AG10803 (cell line): Measurements from ENCODE around the gene MDM4.
"Not testable (repeated sequence)": the region's sequence is repeated elsewhere in the genome, so short reads cannot be mapped to it uniquely, and the experiment has no call there.

Experiments used
- DNase-seq: peaks from one replicate; pipeline ENCODE4 v3.0.0; 2010; ENCODE audit warnings: low read depth
- H3K4me3 ChIP-seq: 2 replicates; pipeline ENCODE4 v1.5.1; 2011; ENCODE audit warnings: mild to moderate bottlenecking, low read length, control low read depth
- CTCF ChIP-seq: conservative IDR thresholded peaks from 2 replicates; pipeline ENCODE4 v1.5.1; 2011; ENCODE audit warnings: mild to moderate bottlenecking, low read length, control low read depth, inconsistent platforms

MDM4 gene

DNA sequence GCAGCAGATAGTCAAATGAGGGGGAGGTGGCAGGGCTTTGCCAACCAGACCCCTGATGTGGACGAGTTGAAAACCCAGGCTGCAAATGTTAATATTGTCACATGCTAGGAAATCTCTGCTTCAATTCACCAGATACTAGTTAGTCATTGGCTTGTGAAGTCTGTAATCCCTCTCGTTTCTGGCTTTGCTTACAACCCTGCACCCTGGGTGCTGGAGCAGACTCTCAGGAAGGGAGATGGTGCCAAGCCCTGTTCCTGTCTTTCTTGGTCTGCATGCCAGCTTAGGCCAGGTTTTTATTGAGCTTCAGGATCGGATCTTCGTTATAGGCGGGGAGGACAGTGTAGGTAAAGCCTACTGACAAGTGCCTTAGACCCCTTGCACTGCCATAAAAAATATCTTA, 53.3 kb downstream of the MDM4 start:
- no peak overlapping the region for H3K4me3 ChIP-seq
- TF ChIP-seq CTCF, result no peak
- DNase-seq, result no peak

DNA sequence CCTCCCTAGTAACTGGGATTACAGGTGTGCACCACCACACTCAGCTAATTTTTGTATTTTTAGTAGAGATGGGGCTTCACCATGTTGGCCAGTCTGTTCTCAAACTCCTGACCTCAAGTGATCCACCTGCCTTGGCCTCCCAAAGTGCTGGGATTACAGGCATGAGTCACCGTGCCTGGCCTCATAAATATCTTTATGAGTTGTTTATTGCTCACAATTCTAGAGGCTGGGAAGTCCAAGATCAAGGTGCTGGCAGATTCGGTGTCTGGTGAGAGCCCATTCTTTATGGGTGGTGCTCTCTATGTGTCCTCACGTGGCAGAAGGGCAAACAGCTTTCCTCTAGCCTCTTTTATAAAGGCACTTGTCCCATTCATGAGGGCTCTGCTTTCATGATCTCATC, 53.8 kb downstream of the MDM4 start:
- not testable (repeated sequence) for H3K4me3 ChIP-seq, DNase-seq

GRCh38 chr1:204571128-204571527, 54.9 kb downstream of the MDM4 start:
- no peak for DNase-seq

DNA sequence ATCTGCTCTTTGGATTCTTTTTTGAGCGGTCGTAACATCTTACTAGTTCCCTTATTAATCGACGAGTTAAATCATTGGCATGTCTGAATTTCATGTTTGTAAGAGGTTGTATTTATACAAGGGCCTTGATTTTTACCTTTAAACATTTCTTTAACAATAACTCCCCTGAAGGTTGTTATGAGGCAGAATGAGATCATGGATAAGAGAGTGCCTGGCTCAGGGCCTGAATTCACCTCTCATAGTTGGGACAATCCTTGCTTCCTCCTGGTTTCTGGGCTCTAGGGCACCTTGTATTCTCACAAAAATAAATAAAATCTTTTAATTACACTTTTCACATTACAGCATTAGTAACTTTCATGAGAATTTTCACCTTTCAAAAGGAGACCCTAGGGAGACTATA, 55.4 kb downstream of the MDM4 start:
- no peak for TF ChIP-seq CTCF
- H3K4me3 ChIP-seq, result no peak overlapping the region
- no peak for DNase-seq

More at GRCh38 chr1:204571128-204571527, 54.9 kb downstream of the MDM4 start:
- no peak for TF ChIP-seq CTCF
- no peak overlapping the region for H3K4me3 ChIP-seq

DNA sequence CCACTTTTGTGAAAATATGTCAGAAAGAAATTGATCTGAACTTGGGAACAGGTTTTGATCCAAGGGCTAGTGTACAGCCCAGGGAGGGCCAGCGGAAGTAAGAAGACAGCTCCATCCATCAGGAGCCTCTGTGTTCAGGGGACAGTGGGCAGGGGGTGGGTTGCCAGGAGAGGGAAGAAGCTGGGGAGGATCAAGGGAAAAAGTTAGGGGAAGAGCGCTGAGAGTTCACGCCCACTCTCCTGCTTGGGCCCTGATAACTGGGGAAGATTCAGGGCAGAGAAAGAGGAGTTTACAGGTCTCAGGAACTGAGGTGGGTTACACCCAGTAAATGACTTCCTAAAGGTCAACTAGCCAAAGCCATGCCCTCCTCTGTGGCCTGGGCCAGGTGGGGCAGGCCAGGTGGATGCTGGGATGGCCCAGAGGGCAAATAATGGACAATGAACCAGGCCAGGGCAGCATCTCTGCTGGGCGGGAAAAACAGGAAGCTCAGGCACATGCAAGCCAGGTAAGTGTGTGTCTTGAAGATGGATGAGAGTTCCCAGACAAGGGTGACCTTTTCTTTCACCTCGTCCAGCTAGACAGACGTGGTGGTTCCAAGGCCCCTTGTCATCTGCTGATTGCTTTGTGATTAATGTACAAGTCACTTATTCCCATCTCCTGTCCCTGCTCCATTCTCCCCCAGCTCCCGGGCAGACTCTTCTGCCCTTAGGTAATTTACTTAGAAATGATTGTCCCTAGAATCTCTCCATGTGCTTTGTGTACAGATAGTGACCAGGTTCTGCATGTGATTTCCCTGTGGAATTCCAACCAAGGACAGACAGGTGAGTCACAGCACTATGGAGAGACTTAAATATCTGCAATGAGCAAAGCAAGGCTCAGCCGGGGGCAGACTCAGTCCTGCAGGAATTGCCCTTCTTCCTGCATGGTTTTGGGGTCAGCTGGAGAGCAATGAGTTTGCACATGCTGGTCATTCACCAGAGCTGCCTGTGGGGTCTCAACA, 57.0 kb downstream of the MDM4 start:
- H3K4me3 ChIP-seq, result no peak overlapping the region
- no peak for TF ChIP-seq CTCF
- peak; percentile 19 for DNase-seq

- H3K4me3 ChIP-seq, result no peak overlapping the region
- DNase-seq, result peak; percentile 33
- TF ChIP-seq CTCF, result 0 out of 2 replicates have a peak, but pooled peaks have one; percentile 1
Measured at GRCh38 chr1:204574016-204574864, 58.0 kb downstream of the MDM4 start.

GRCh38 chr1:204574865-204575163, 58.6 kb downstream of the MDM4 start:
- no peak overlapping the region for H3K4me3 ChIP-seq
- no peak for TF ChIP-seq CTCF
- peak; percentile 42 for DNase-seq
